ENCODE measurements around the gene NRCAM.

- no peak for TF ChIP-seq CTCF (conservative IDR thresholded peaks at IDR 0.05 in 1 of 2, IDR thresholded peaks at IDR 0.05 in 1 of 2; ENCODE audit: extremely low read depth in 1 of 2, insufficient read depth in 1 of 2, low read depth in 1 of 2, low read length in 2 of 2)
- TF ChIP-seq EZH2 (IDR thresholded peaks at IDR 0.05; ENCODE audit: borderline replicate concordance, low read length): no peak
These were observed 37.3 kb downstream of the NRCAM start for GRCh38 chr7:108418946-108419345.

Data from mammary epithelial cell (primary cell).